Parathyroid adenoma (tissue), 2 donors: ENCODE results near the gene MBD2.

Experiments
- H2AFZ ChIP-seq: fragments of 300-600 bp; sonication (generic); one replicate; pipeline ENCODE4 v1.7.0; 2017; ENCODE audit warnings: antibody characterized with exemption, mild to moderate bottlenecking
- H3K27ac ChIP-seq: fragments of 300-600 bp; sonication (generic); one replicate; pipeline ENCODE4 v1.7.0; 2017
- H3K27me3 ChIP-seq: fragments of 300-600 bp; sonication (generic); one replicate; pipeline ENCODE4 v1.7.0; 2017; ENCODE audit warnings: low read length; ENCODE audit not compliant: control insufficient read depth, insufficient read depth
- H3K36me3 ChIP-seq: fragments of 300-600 bp; sonication (generic); one replicate; pipeline ENCODE4 v1.7.0; 2017; ENCODE audit warnings: low read length; ENCODE audit not compliant: control insufficient read depth, insufficient read depth
- H3K4me1 ChIP-seq: fragments of 300-600 bp; sonication (generic); one replicate; pipeline ENCODE4 v1.7.0; 2017; ENCODE audit warnings: control low read depth
- H3K4me2 ChIP-seq: fragments of 300-600 bp; sonication (generic); one replicate; pipeline ENCODE4 v1.7.0; 2017; ENCODE audit warnings: low read length
- H3K4me3 ChIP-seq: fragments of 300-600 bp; sonication (generic); one replicate; pipeline ENCODE4 v1.7.0; 2017; ENCODE audit warnings: low read depth, low read length
- H3K79me2 ChIP-seq: fragments of 300-600 bp; sonication (generic); one replicate; pipeline ENCODE4 v1.7.0; 2017; ENCODE audit warnings: control low read depth
- H3K9ac ChIP-seq: fragments of 300-600 bp; sonication (generic); one replicate; pipeline ENCODE4 v1.7.0; 2017; ENCODE audit warnings: mild to moderate bottlenecking
- H3K9me3 ChIP-seq: fragments of 300-600 bp; sonication (generic); one replicate; pipeline ENCODE4 v1.7.0; 2017; ENCODE audit warnings: low read length; ENCODE audit not compliant: control insufficient read depth
- TF ChIP-seq, protein P1 (sequence below): fragments of 300-600 bp; sonication (generic); IDR thresholded peaks from one replicate; pipeline ENCODE4 v1.7.0; 2017; ENCODE audit warnings: antibody characterized with exemption, mild to moderate bottlenecking
- donor health status: primary hyperparathyroidism.

The MBD2 gene

DNA sequence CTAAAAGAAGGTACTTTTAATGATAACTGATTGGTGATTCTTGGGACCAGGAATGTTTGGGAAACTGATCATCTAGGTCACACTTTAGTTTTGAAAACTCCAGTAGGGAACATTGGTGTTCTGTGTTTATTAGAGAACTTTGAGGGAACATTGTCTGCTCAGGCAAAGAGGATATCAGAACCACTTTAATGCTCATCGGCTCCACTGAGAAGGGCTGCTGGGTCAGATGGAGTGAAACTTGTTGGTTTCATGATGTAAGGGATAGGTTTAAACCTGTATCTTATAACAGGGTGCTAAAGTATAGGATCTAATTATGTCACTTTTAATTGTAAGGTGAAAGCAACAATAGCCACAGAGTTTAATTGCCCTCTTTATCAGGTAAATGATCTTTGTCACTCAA lies 30.7 kb upstream of the MBD2 start:
- no peak overlapping the region for H3K4me3 ChIP-seq
- no peaks in the 10 kb centered on the region for H3K27me3 ChIP-seq
- H3K27ac ChIP-seq, result no peak overlapping the region
- no peak overlapping the region for H3K9ac ChIP-seq
- no peaks in the 10 kb centered on the region for H3K9me3 ChIP-seq
- no peak overlapping the region for H3K4me2 ChIP-seq
- H3K4me1 ChIP-seq, result peaks cover 8% of the 10 kb centered on the region
- H3K79me2 ChIP-seq, result no peaks in the 10 kb centered on the region
- H3K36me3 ChIP-seq, result no peaks in the 10 kb centered on the region
- peak overlapping the region; percentile 71 for H2AFZ ChIP-seq
- TF ChIP-seq, protein P1, sequence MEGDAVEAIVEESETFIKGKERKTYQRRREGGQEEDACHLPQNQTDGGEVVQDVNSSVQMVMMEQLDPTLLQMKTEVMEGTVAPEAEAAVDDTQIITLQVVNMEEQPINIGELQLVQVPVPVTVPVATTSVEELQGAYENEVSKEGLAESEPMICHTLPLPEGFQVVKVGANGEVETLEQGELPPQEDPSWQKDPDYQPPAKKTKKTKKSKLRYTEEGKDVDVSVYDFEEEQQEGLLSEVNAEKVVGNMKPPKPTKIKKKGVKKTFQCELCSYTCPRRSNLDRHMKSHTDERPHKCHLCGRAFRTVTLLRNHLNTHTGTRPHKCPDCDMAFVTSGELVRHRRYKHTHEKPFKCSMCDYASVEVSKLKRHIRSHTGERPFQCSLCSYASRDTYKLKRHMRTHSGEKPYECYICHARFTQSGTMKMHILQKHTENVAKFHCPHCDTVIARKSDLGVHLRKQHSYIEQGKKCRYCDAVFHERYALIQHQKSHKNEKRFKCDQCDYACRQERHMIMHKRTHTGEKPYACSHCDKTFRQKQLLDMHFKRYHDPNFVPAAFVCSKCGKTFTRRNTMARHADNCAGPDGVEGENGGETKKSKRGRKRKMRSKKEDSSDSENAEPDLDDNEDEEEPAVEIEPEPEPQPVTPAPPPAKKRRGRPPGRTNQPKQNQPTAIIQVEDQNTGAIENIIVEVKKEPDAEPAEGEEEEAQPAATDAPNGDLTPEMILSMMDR, result no peak

DNA sequence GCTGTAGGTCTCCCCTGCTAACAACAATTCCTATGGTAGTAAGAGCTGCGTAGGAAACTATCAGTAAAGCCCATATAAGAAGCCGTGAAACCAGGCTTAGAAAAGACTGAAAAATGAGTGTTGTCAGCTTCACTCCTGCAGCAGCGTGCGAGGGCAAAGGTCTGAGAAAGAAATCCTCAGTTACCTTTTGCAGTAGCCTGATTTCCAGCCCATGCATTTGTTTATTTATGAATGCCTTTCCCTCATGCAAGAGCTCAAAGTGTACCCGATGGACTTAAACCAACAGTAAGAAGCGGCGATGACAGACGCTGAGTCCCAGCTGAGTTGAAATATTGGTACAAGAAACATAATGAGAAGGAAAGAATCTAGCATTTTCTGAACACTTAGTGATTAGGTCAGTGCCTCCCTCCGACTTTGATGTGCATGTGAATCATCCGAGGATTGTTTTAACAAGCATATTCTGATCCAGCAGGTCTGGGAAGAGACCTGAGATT lies 29.8 kb upstream of the MBD2 start:
- peak overlapping the region; percentile 10 for H3K4me2 ChIP-seq
- no peak overlapping the region for H3K9ac ChIP-seq
- no peaks in the 10 kb centered on the region for H3K27me3 ChIP-seq
- TF ChIP-seq, protein P1, result no peak
- H2AFZ ChIP-seq, result peak overlapping the region; percentile 71
- H3K4me1 ChIP-seq, result peaks cover 8% of the 10 kb centered on the region
- no peaks in the 10 kb centered on the region for H3K79me2 ChIP-seq
- no peaks in the 10 kb centered on the region for H3K36me3 ChIP-seq
- H3K27ac ChIP-seq, result peak overlapping the region; percentile 13
- H3K4me3 ChIP-seq, result no peak overlapping the region
- H3K9me3 ChIP-seq, result no peaks in the 10 kb centered on the region

DNA sequence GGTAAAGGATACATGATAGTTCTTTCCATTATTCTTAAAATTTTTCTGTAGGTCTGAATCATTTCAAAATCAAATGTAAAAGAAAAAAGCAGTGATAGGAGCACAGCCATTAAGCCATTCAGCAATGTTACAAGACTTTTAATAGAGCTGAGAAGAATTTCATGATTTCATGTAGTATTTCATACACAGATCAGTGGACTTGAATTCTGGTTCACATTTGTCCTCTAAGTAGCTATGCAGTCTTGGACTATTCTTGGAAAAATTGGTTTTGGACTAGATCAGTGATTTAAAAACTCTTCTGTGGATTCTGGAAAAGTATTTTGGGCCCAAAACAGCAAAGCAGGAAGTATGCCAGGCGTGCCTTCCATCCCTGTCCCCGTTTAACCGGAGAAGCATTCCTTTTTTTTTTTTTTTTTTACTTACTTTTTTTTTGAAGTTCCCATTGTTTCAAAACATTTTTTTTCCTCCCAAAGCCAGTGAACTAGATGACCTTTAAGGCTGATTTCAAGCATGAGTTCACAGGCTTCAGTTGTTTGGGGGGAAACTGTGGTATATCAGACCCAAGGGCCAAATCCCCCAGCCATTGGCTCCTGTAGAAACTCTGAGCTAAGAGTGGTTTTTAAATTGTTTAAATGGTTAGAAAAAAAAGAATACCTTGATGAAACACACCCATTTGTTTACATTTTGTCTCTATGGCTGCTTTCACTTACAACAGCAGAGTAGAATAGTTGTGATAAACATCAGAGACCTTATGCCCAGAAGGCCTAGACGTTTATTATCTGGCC lies 27.3 kb upstream of the MBD2 start:
- Histone ChIP-seq H3K27ac (no peak overlapping the region), H3K9ac (no peak overlapping the region), H3K4me3 (no peak overlapping the region), H2AFZ (peak overlapping the region; percentile 66), H3K27me3 (no peaks in the 10 kb centered on the region), H3K9me3 (no peaks in the 10 kb centered on the region), H3K79me2 (no peaks in the 10 kb centered on the region), H3K4me2 (no peak overlapping the region), H3K4me1 (peaks cover 8% of the 10 kb centered on the region), H3K36me3 (no peaks in the 10 kb centered on the region)
- TF ChIP-seq, protein P1, result no peak

DNA sequence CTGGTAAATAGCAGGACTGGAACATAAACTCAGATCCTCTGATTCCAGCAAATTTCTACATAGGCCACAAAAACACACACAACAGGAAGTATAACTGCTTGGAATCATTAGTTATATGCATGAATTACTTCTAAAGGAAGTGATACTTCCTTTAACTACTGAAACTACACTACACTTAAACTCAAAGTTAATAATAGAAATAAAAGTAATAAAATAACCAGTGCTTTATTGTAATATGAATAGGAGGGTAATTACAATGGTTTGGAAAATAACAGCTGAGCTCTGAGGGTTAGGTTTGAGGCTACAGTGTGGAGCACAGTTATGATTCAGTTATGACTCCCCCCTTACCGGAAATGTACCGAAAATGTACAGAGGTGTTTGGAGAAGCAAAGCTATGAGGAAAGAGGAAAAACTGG lies 26.4 kb upstream of the MBD2 start:
- TF ChIP-seq, protein P1, result no peak
- peaks cover 8% of the 10 kb centered on the region for H3K4me1 ChIP-seq
- H3K4me2 ChIP-seq, result no peak overlapping the region
- no peak overlapping the region for H3K27ac ChIP-seq
- no peaks in the 10 kb centered on the region for H3K9me3 ChIP-seq
- H3K36me3 ChIP-seq, result no peaks in the 10 kb centered on the region
- H3K9ac ChIP-seq, result no peak overlapping the region
- H2AFZ ChIP-seq, result no peak overlapping the region
- H3K4me3 ChIP-seq, result no peak overlapping the region
- H3K27me3 ChIP-seq, result no peaks in the 10 kb centered on the region
- no peaks in the 10 kb centered on the region for H3K79me2 ChIP-seq
